ENCODE data around the gene NTN3.

NTN3 gene

DNA sequence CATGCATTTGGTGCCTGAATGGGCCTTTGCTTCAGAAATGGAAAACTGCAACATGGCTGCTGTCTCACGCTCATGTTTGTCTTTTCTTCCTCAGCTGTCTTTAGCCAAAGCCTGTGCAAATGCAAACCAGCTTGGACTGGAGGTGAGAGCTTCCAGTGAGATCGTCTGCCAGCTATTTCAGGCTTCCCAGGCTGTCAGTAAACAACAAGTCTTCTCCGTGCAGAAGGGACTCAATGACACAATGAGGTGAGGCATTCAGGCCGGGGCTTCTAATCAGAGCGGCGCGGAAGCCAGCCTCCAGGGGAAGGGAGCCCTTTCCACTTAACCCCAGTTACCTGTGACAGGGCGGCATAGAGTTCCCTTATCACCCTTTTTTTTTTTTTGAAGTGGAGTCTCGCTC is 27.5 kb upstream of the NTN3 start:
- no peak overlapping the region for H3K4me3 ChIP-seq (ENCODE audit: low read depth, low read length)
- no peak for DNase-seq (ENCODE audit: low read depth)
- TF ChIP-seq, protein P1, sequence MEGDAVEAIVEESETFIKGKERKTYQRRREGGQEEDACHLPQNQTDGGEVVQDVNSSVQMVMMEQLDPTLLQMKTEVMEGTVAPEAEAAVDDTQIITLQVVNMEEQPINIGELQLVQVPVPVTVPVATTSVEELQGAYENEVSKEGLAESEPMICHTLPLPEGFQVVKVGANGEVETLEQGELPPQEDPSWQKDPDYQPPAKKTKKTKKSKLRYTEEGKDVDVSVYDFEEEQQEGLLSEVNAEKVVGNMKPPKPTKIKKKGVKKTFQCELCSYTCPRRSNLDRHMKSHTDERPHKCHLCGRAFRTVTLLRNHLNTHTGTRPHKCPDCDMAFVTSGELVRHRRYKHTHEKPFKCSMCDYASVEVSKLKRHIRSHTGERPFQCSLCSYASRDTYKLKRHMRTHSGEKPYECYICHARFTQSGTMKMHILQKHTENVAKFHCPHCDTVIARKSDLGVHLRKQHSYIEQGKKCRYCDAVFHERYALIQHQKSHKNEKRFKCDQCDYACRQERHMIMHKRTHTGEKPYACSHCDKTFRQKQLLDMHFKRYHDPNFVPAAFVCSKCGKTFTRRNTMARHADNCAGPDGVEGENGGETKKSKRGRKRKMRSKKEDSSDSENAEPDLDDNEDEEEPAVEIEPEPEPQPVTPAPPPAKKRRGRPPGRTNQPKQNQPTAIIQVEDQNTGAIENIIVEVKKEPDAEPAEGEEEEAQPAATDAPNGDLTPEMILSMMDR (conservative IDR thresholded peaks at IDR 0.05; ENCODE audit: low read depth, low read length): no peak

DNA sequence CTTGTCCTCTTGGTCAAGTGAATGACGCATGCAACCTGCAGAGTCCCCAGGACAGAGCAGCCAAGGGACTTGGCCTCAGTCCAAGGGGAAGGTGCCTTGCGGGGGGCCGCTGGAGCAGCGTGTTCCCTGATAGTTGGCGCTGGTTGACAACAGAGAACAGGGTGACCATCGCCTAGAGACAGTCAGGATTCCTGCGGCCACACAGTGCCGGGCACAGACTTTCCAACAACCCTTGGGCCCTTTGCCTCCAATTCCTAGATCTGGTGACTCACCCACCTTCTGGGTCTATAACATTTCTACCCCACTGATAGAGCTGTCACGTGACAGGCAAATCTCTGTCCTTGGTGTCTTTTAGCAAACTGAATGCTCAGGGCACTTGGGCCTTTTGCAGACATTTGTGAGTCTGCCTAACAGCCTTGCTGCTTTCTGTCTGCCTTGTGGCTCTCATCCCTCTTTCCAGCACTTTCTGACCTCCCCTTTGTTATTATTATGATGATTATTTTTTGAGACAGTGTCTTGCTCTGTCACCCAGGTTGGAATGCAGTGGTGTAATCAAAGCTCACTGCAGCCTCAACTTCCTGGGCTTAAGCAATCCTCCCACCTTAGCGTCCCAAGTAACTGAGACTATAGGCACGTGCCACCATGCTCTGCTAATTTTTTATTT is 23.0 kb upstream of the NTN3 start:
- peak; percentile 58 for DNase-seq (ENCODE audit: low read depth)
- TF ChIP-seq, protein P1 (conservative IDR thresholded peaks at IDR 0.05; ENCODE audit: low read depth, low read length): no peak
- H3K4me3 ChIP-seq (ENCODE audit: low read depth, low read length): no peak overlapping the region

DNA sequence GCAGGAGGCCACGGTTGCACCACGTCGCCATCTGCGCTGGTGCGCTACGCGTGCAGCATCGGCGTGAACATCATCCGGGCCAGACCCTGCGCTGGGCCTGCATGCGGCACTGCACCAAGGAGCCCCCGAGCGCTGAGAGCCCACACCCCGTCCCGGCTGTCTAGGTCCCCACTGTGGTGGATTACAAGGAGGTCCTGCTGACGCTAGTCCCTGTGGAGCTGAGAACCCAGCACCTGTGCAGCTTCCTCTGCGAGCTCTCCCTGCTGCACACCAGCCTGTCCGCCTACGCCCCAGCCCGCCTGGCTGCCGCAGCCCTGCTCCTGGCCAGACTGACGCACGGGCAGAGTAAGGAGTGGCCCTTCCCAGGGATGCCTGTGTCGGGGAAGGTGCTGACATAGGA is 22.0 kb upstream of the NTN3 start:
- DNase-seq (ENCODE audit: low read depth): no peak
- TF ChIP-seq, protein P1 (conservative IDR thresholded peaks at IDR 0.05; ENCODE audit: low read depth, low read length): no peak
- no peak overlapping the region for H3K4me3 ChIP-seq (ENCODE audit: low read depth, low read length)

GRCh38 chr16:2450535-2450934 is 20.6 kb upstream of the NTN3 start:
- no peak overlapping the region for H3K4me3 ChIP-seq (ENCODE audit: low read depth, low read length)
- no peak for DNase-seq (ENCODE audit: low read depth)
- TF ChIP-seq, protein P1 (conservative IDR thresholded peaks at IDR 0.05; ENCODE audit: low read depth, low read length): no peak

- no peak for DNase-seq (ENCODE audit: low read depth)
- TF ChIP-seq, protein P1 (conservative IDR thresholded peaks at IDR 0.05; ENCODE audit: low read depth, low read length): no peak
- H3K4me3 ChIP-seq (ENCODE audit: low read depth, low read length): no peak overlapping the region
These were observed 20.1 kb upstream of the NTN3 start for GRCh38 chr16:2450975-2451381.

- H3K4me3 ChIP-seq (ENCODE audit: low read depth, low read length): no peak overlapping the region
These were observed 19.2 kb upstream of the NTN3 start for GRCh38 chr16:2451851-2452320.

More at GRCh38 chr16:2451851-2452320, 19.2 kb upstream of the NTN3 start:
- TF ChIP-seq, protein P1 (conservative IDR thresholded peaks at IDR 0.05; ENCODE audit: low read depth, low read length): no peak
- DNase-seq (ENCODE audit: low read depth): no peak

All from choroid plexus epithelial cell (primary cell).